Astrocyte (in vitro differentiated cells and primary cell): Measurements from ENCODE around the gene POLR2F. TPM values are rescaled to one million over a fixed set of nuclear protein-coding genes. Genes with fewer than 3 reads are reported as not detected.
A peak's percentile ranks its signal among the peaks of the same experiment; 100 is the strongest.

ENCODE experiments used
- DNase-seq: peaks from one replicate; pipeline ENCODE4 v3.0.0-alpha.2; 2010; ENCODE audit warnings: low read depth
- FAIRE-seq: peaks from 2 replicates; lab custom pipeline; 2011; peaks lifted over from hg19 to GRCh38; lab: Jason Lieb, UNC
- H2AFZ ChIP-seq: 2 replicates; pipeline ENCODE4 v1.6.0; 2012; ENCODE audit warnings: low read depth, low read length, inconsistent platforms
- H3K27ac ChIP-seq: 2 replicates; pipeline ENCODE4 v1.5.1; 2011; ENCODE audit warnings: low read depth, low read length, inconsistent platforms
- H3K27me3 ChIP-seq: 2 replicates; pipeline ENCODE4 v1.6.0; 2011; ENCODE audit warnings: low read length, inconsistent platforms; ENCODE audit not compliant: insufficient read depth
- H3K36me3 ChIP-seq: 2 replicates; pipeline ENCODE4 v1.5.1; 2011; ENCODE audit warnings: low read length, inconsistent platforms; ENCODE audit not compliant: insufficient read depth
- H3K4me1 ChIP-seq: 2 replicates; pipeline ENCODE4 v1.5.1; 2011; ENCODE audit warnings: low read length, inconsistent platforms; ENCODE audit not compliant: insufficient read depth
- H3K4me2 ChIP-seq: 2 replicates; pipeline ENCODE4 v1.6.0; 2012; ENCODE audit warnings: low read length, inconsistent platforms
- H3K4me3 ChIP-seq: 2 replicates; pipeline ENCODE4 v1.5.1; 2011; ENCODE audit warnings: low read depth, mild to moderate bottlenecking, low read length, inconsistent platforms; ENCODE audit not compliant: insufficient read depth
- H3K79me2 ChIP-seq: 2 replicates; pipeline ENCODE4 v1.6.0; 2012; ENCODE audit warnings: mild to moderate bottlenecking, low read length, inconsistent platforms; ENCODE audit not compliant: insufficient read depth
- H3K9ac ChIP-seq: 2 replicates; pipeline ENCODE4 v1.6.0; 2012; ENCODE audit warnings: mild to moderate bottlenecking, low read length, inconsistent platforms
- H3K9me3 ChIP-seq: 2 replicates; pipeline ENCODE4 v1.5.1; 2012; ENCODE audit warnings: low read depth, mild to moderate bottlenecking, low read length, inconsistent platforms; ENCODE audit not compliant: insufficient read depth
- H4K20me1 ChIP-seq: 2 replicates; pipeline ENCODE4 v1.6.0; 2012; ENCODE audit warnings: low read length, inconsistent platforms; ENCODE audit not compliant: insufficient read depth
- H3K27ac Mint-ChIP-seq: one replicate; pipeline ENCODE4 v1.8.0; 2021; ENCODE audit warnings: mild to moderate bottlenecking, mixed read lengths; ENCODE audit not compliant: unreplicated experiment
- H3K27me3 Mint-ChIP-seq: one replicate; pipeline ENCODE4 v1.8.0; 2021; ENCODE audit warnings: low read depth, mixed read lengths; ENCODE audit not compliant: unreplicated experiment
- H3K36me3 Mint-ChIP-seq: one replicate; pipeline ENCODE4 v1.8.0; 2021; ENCODE audit warnings: low read depth, mixed read lengths; ENCODE audit not compliant: unreplicated experiment
- H3K4me1 Mint-ChIP-seq: one replicate; pipeline ENCODE4 v1.8.0; 2021; ENCODE audit warnings: low read depth, mixed read lengths; ENCODE audit not compliant: unreplicated experiment
- H3K4me3 Mint-ChIP-seq: one replicate; pipeline ENCODE4 v1.8.0; 2021; ENCODE audit warnings: mild to moderate bottlenecking, moderate library complexity, mixed read lengths; ENCODE audit not compliant: unreplicated experiment
- H3K9me3 Mint-ChIP-seq: one replicate; pipeline ENCODE4 v1.8.0; 2021; ENCODE audit warnings: mild to moderate bottlenecking, mixed read lengths; ENCODE audit not compliant: unreplicated experiment
- CTCF ChIP-seq: IDR thresholded peaks from 2 replicates; pipeline ENCODE4 v1.5.1; 2011; ENCODE audit warnings: low read depth, mild to moderate bottlenecking, inconsistent platforms, low read length, moderate library complexity; ENCODE audit not compliant: insufficient read depth
- EZH2 ChIP-seq: IDR thresholded peaks from 2 replicates; pipeline ENCODE4 v1.6.1; 2012; ENCODE audit warnings: mild to moderate bottlenecking, low read length, inconsistent platforms; ENCODE audit not compliant: insufficient read depth
- total RNA-seq: library from RNA; stranded (reverse); gene quantifications from 2 replicates; pipeline ENCODE4 v1.2.1, GENCODE V29; 2021

The POLR2F gene
- total RNA-seq, 1 donor from 2014 or later, result 149 TPM

GRCh38 chr22:37983860-37984791, 30.6 kb downstream of the POLR2F start, which contains the start of gene SOX10:
TSS of gene SOX10 (minus strand) at chr22:37984555. CDS start at chr22:37983784, 771 bp downstream.
- no peaks in the 10 kb centered on the region for H3K4me1 Mint-ChIP-seq

GRCh38 chr22:37985050-37985585, 31.6 kb downstream of the POLR2F start:
- H3K36me3 ChIP-seq, result no peaks in the 10 kb centered on the region
- H3K27me3 Mint-ChIP-seq, result peaks cover 17% of the 10 kb centered on the region
- H3K9me3 ChIP-seq, result no peaks in the 10 kb centered on the region
- no peaks in the 10 kb centered on the region for H3K27me3 ChIP-seq
- FAIRE-seq, result no peak
- H3K4me2 ChIP-seq, result no peak overlapping the region
- peaks cover 14% of the 10 kb centered on the region for H3K36me3 Mint-ChIP-seq
- H3K4me1 Mint-ChIP-seq, result no peaks in the 10 kb centered on the region
- no peak for TF ChIP-seq CTCF
- no peak overlapping the region for H3K4me3 Mint-ChIP-seq
- no peak overlapping the region for H3K4me3 ChIP-seq
- no peak overlapping the region for H2AFZ ChIP-seq
- no peaks in the 10 kb centered on the region for H3K4me1 ChIP-seq
- no peak overlapping the region for H3K9ac ChIP-seq
- H3K27ac ChIP-seq, result no peak overlapping the region
- peaks cover 3% of the 10 kb centered on the region for H4K20me1 ChIP-seq
- DNase-seq, result no peak
- H3K27ac Mint-ChIP-seq, result no peak overlapping the region
- H3K79me2 ChIP-seq, result no peaks in the 10 kb centered on the region
- no peaks in the 10 kb centered on the region for H3K9me3 Mint-ChIP-seq

More at GRCh38 chr22:37983860-37984791, 30.6 kb downstream of the POLR2F start, which contains the start of gene SOX10:
- Histone ChIP-seq H3K9me3 (no peaks in the 10 kb centered on the region), H3K27ac (no peak within 1 kb of the TSS), H3K9ac (no peak within 1 kb of the TSS), H3K4me3 (no peak within 1 kb of the TSS), H4K20me1 (peaks cover 3% of the 10 kb centered on the region), H3K36me3 (no peaks in the 10 kb centered on the region), H3K79me2 (no peaks in the 10 kb centered on the region), H2AFZ (no peak within 1 kb of the TSS), H3K4me2 (no peak within 1 kb of the TSS), H3K27me3 (no peaks in the 10 kb centered on the region), H3K4me1 (no peaks in the 10 kb centered on the region)
- Mint-ChIP-seq H3K4me3 (no peak within 1 kb of the TSS), H3K27me3 (peaks cover 17% of the 10 kb centered on the region), H3K27ac (no peak within 1 kb of the TSS), H3K36me3 (peaks cover 14% of the 10 kb centered on the region), H3K9me3 (no peaks in the 10 kb centered on the region)
- FAIRE-seq, result no peak
- no peak for DNase-seq
- TF ChIP-seq CTCF (no peak), EZH2 (peak; percentile 27)
